VCaP (cell line): ENCODE measurements around the gene TMEM266.

ENCODE experiments used
- H3K27ac ChIP-seq: fragments of 450-650 bp; 2 replicates; pipeline ENCODE4 v1.5.1; 2017
- CTCF ChIP-seq: fragments of 450-650 bp; conservative IDR thresholded peaks from 2 replicates; pipeline ENCODE4 v1.5.1; 2017; ENCODE audit warnings: mild to moderate bottlenecking, moderate library complexity

The TMEM266 gene

GRCh38 chr15:76070921-76071635 is 11.3 kb downstream of the TMEM266 start:
- no peak for TF ChIP-seq CTCF
- H3K27ac ChIP-seq: no peak overlapping the region

- no peak for TF ChIP-seq CTCF
- no peak overlapping the region for H3K27ac ChIP-seq
Measured at GRCh38 chr15:76071806-76072205, 12.0 kb downstream of the TMEM266 start.

- no peak overlapping the region for H3K27ac ChIP-seq
- no peak for TF ChIP-seq CTCF
Measured at GRCh38 chr15:76073554-76073953, 13.8 kb downstream of the TMEM266 start.

GRCh38 chr15:76075046-76075445 is 15.3 kb downstream of the TMEM266 start:
- TF ChIP-seq CTCF: no peak
- no peak overlapping the region for H3K27ac ChIP-seq

GRCh38 chr15:76078285-76078877 is 18.6 kb downstream of the TMEM266 start:
- H3K27ac ChIP-seq: no peak overlapping the region
- no peak for TF ChIP-seq CTCF

- TF ChIP-seq CTCF: no peak
- H3K27ac ChIP-seq: no peak overlapping the region
Measured at GRCh38 chr15:76084256-76084655, 24.5 kb downstream of the TMEM266 start.

- TF ChIP-seq CTCF: no peak
- H3K27ac ChIP-seq: no peak overlapping the region
Measured at GRCh38 chr15:76098685-76099084, 38.9 kb downstream of the TMEM266 start.
